Mucosa of stomach (tissue), 1 donor: ENCODE results near the gene TBCE.

Experiments used
- H3K27me3 ChIP-seq: one replicate; pipeline ENCODE4 v1.7.0; 2013; ENCODE audit warnings: mild to moderate bottlenecking, low read length; ENCODE audit not compliant: control insufficient read depth, insufficient read depth
- H3K36me3 ChIP-seq: one replicate; pipeline ENCODE4 v1.7.0; 2013; ENCODE audit warnings: low read length; ENCODE audit not compliant: control insufficient read depth, insufficient read depth
- H3K4me1 ChIP-seq: one replicate; pipeline ENCODE4 v1.7.0; 2013; ENCODE audit warnings: mild to moderate bottlenecking, low read length; ENCODE audit not compliant: control insufficient read depth, insufficient read depth
- H3K4me3 ChIP-seq: one replicate; pipeline ENCODE4 v1.7.0; 2013; ENCODE audit warnings: low read length
- H3K9ac ChIP-seq: one replicate; pipeline ENCODE4 v1.7.0; 2013; ENCODE audit warnings: mild to moderate bottlenecking, low read length, moderate library complexity
- H3K9me3 ChIP-seq: one replicate; pipeline ENCODE4 v1.7.0; 2013; ENCODE audit warnings: mild to moderate bottlenecking, low read length, moderate library complexity; ENCODE audit not compliant: control insufficient read depth
- donor health status: Pancreatic carcinoma.

Gene TBCE

DNA sequence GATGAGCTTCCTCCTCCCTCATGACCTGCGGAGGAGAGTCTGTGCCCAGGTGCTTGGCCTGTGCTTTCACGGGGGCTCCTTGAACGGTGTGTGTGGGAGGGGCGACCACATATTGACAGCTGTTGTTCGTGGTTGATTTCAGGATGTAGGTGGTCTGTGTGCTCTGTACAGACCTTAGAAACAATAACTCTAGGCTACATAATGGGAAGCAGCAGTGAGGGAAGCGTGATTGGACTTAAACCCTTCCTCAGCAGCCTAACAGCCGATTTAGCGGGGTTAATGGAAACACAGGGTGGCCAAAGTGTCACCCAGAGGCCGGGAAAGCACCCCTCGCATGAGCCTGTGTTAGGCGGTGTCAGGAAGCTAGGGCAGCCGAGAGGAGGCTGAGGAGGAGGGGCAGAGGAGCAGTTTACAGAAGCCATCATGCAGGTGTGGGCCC is 56.0 kb downstream of the TBCE start:
- Histone ChIP-seq H3K4me3 (no peak overlapping the region), H3K36me3 (no peaks in the 10 kb centered on the region), H3K9ac (no peak overlapping the region), H3K27me3 (no peaks in the 10 kb centered on the region), H3K9me3 (no peaks in the 10 kb centered on the region), H3K4me1 (no peaks in the 10 kb centered on the region)

DNA sequence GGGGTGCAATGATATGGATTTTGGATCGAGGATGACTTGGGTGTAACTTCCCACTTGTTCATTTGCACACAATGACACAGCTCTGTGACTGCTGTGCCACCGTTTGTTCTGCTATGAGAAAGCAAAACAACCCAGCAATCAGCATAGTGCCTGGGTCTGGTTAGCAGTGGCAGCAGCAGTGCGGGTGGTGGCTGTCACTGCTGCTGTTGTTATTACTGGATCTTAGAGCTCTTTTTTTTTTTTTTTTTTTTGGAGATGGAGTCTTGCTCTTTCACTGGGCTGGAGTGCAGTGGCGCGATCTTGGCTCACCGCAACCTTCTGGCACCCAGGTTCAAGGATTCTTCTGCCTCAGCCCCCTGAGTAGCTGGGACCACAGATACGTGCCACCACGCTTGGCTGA is 56.9 kb downstream of the TBCE start:
- Histone ChIP-seq H3K9me3 (no peaks in the 10 kb centered on the region), H3K9ac (no peak overlapping the region), H3K27me3 (no peaks in the 10 kb centered on the region), H3K4me1 (no peaks in the 10 kb centered on the region), H3K4me3 (no peak overlapping the region), H3K36me3 (no peaks in the 10 kb centered on the region)

- Histone ChIP-seq H3K36me3 (no peaks in the 10 kb centered on the region), H3K9me3 (no peaks in the 10 kb centered on the region), H3K27me3 (no peaks in the 10 kb centered on the region), H3K4me3 (no peak overlapping the region), H3K4me1 (no peaks in the 10 kb centered on the region), H3K9ac (no peak overlapping the region)
These were observed 58.1 kb downstream of the TBCE start for GRCh38 chr1:235425357-235425756.

DNA sequence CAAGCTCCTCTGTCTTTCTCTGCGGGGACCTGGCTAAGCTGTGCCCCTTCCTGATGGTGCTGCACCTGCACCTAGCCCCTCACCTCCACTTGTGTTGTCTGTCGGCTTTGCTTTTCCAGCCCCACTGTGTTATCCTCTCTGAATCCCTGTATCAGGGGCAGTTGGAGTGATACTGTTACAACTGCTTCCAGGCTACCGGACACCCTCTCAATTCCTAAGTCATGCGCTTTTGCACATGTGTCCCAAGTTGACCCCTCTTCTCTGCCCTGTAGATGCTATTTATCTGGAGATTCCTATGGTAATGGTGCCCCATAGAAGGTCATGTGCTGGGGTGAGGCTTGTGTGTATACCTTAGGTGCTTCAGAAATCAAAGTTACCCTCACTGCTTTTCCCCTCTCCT is 58.9 kb downstream of the TBCE start:
- no peaks in the 10 kb centered on the region for H3K9me3 ChIP-seq
- no peaks in the 10 kb centered on the region for H3K27me3 ChIP-seq
- no peaks in the 10 kb centered on the region for H3K36me3 ChIP-seq
- no peaks in the 10 kb centered on the region for H3K4me1 ChIP-seq
- no peak overlapping the region for H3K9ac ChIP-seq
- H3K4me3 ChIP-seq: no peak overlapping the region

DNA sequence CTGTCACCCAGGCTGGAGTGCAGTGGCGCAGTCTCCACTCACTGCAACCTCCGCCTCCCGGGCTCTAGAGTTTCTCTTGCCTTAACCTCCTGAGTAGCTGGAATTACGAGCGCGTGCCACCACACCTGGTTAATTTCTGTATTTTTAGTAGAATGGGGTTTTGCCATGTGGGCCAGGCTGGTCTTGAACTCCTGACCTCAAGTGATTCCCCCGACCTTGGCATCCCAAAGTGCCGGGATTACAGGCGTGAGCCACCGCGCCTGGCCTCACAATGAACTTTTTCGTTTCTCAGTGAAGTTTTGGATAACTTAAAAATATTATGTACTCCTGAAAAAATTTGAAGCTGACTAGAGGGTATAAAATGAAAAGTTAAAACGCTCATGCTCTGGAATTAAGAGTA is 59.5 kb downstream of the TBCE start:
- Histone ChIP-seq H3K9me3 (no peaks in the 10 kb centered on the region), H3K4me1 (no peaks in the 10 kb centered on the region), H3K4me3 (no peak overlapping the region), H3K36me3 (no peaks in the 10 kb centered on the region), H3K27me3 (no peaks in the 10 kb centered on the region), H3K9ac (no peak overlapping the region)

- Histone ChIP-seq H3K36me3 (no peaks in the 10 kb centered on the region), H3K4me3 (no peak overlapping the region), H3K9ac (no peak overlapping the region), H3K9me3 (no peaks in the 10 kb centered on the region), H3K27me3 (no peaks in the 10 kb centered on the region), H3K4me1 (no peaks in the 10 kb centered on the region)
These were observed 60.2 kb downstream of the TBCE start for GRCh38 chr1:235427447-235427846.

DNA sequence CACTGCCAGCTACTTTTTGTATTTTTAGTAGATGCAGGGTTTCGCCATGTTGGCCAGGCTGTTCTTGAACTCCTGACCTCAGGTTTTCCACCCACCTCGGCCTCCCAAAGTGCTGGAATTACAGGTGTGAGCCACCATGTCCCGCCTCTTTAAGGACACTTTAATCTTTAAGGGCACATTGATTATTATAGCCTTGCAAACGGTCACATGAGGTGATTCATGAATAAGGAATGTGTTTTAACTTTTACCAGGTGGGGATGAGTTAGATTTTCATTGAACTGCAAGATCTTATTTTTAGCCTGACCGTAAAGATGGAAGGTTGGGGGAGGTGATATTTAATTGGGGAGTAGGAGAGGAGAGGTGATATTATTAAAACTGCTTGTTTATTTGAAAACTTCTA is 61.9 kb downstream of the TBCE start:
- Histone ChIP-seq H3K4me3 (no peak overlapping the region), H3K9me3 (no peaks in the 10 kb centered on the region), H3K9ac (no peak overlapping the region), H3K36me3 (no peaks in the 10 kb centered on the region), H3K27me3 (no peaks in the 10 kb centered on the region), H3K4me1 (no peaks in the 10 kb centered on the region)

- Histone ChIP-seq H3K36me3 (no peaks in the 10 kb centered on the region), H3K4me3 (no peak overlapping the region), H3K4me1 (no peaks in the 10 kb centered on the region), H3K9ac (no peak overlapping the region), H3K27me3 (no peaks in the 10 kb centered on the region), H3K9me3 (no peaks in the 10 kb centered on the region)
These were observed 63.8 kb downstream of the TBCE start for GRCh38 chr1:235430991-235431390.

- no peak overlapping the region for H3K9ac ChIP-seq
- no peaks in the 10 kb centered on the region for H3K9me3 ChIP-seq
- peaks cover 4% of the 10 kb centered on the region for H3K36me3 ChIP-seq
- H3K4me1 ChIP-seq: no peaks in the 10 kb centered on the region
- H3K27me3 ChIP-seq: no peaks in the 10 kb centered on the region
- no peak overlapping the region for H3K4me3 ChIP-seq
These were observed 66.8 kb downstream of the TBCE start for GRCh38 chr1:235434001-235434400.

DNA sequence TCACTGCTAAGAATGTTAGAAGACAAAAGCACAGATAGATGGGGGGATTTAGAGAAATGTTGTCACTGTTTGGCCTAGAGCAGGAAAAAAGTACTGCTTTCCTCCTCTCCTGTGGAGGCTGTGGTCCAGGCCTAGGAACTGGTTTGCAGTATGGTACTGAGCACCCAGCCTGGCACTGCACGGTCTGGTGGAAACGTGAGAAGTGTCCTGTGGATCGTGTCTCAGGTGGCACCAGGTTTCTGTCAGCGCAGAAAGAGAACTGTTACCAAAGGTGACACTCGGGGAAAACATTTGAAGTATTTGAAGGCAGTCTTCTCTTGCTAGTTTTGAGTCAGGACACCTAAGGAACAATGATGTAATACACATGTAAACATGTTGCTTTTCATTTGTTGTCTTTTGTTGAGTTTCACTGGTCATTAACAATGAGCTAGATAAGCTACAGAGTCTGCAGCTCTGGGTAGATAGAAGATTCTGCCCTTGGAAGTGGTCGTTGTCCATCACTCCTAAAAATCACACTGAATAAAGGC is 74.0 kb downstream of the TBCE start:
- no peak overlapping the region for H3K4me3 ChIP-seq
- no peak overlapping the region for H3K9ac ChIP-seq
- H3K36me3 ChIP-seq: peaks cover 8% of the 10 kb centered on the region
- H3K27me3 ChIP-seq: no peaks in the 10 kb centered on the region
- no peaks in the 10 kb centered on the region for H3K9me3 ChIP-seq
- no peaks in the 10 kb centered on the region for H3K4me1 ChIP-seq

GRCh38 chr1:235442788-235443429 is 75.7 kb downstream of the TBCE start:
- Histone ChIP-seq H3K4me3 (no peak overlapping the region), H3K9me3 (no peaks in the 10 kb centered on the region), H3K4me1 (no peaks in the 10 kb centered on the region), H3K27me3 (no peaks in the 10 kb centered on the region), H3K36me3 (peaks cover 12% of the 10 kb centered on the region), H3K9ac (no peak overlapping the region)

DNA sequence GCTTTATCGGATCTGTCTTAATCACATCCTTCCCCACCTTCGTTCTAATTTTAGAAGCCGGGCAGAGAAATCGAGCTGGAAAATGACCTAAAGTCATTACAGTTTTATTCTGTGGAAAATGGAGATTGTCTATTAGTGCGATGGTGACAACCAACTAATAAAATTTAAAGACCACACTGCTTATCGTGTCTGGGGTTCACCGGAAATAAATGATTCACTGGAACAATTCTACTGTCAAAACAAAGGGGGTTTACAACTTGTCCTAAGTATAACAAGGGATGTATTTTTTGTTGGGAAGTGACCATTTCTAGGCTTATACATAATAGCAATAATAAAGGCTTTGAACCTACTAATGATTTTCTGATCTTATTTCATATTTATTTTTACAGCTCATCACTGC is 81.4 kb downstream of the TBCE start:
- H3K9ac ChIP-seq: no peak overlapping the region
- H3K4me3 ChIP-seq: no peak overlapping the region
- peaks cover 9% of the 10 kb centered on the region for H3K36me3 ChIP-seq
- no peaks in the 10 kb centered on the region for H3K27me3 ChIP-seq
- H3K4me1 ChIP-seq: no peaks in the 10 kb centered on the region
- no peaks in the 10 kb centered on the region for H3K9me3 ChIP-seq

GRCh38 chr1:235450433-235450832 is 83.2 kb downstream of the TBCE start:
- no peaks in the 10 kb centered on the region for H3K27me3 ChIP-seq
- H3K4me3 ChIP-seq: no peak overlapping the region
- peaks cover 9% of the 10 kb centered on the region for H3K36me3 ChIP-seq
- no peak overlapping the region for H3K9ac ChIP-seq
- no peaks in the 10 kb centered on the region for H3K4me1 ChIP-seq
- no peaks in the 10 kb centered on the region for H3K9me3 ChIP-seq
